Measurements from ENCODE around the gene PRG3.

The PRG3 gene

DNA sequence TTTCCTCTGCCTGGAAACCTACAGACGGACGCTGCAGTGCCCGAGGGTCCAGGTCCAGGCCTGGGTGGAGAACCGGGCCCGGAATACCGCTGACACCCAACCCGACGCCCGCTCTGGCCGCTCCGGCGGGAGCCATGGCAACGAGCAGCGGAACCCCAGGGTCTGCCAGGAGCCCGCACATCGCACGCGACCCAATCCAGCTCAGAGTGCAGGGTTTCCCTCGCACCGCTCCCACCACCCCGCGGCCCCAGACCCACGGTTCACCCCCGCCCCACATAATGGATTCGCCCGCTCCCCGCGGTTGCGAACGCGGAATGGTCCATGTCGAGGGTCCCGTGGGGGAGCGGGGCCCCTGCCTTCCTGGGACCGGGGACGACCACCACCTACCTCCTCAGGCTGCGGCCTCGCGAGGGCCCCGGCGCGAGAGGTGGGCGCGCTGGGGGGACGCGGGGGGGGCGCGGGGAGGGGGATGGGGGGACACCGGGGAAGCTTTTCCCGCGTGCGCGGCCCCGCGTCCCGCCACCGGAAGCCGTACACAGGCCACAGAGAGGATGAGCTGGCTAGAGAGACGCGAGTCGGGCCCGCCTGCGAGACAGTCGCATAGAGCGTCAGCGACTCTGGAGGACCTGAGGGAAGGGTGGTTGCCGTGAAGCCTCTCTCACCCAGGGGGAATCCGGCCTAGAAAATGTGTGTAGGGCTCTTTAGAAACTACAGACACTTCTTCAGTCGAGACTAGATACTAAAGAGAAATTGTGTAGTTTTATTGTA lies 45.4 kb downstream of the PRG3 start, which contains the start of gene SSRP1:
Gene SSRP1 (minus strand): TSS at position 550 of the 768 bp plus-strand sequence. CDS start 771 bp downstream, outside the sequence.
- peak; percentile 25 for DNase-seq

- no peak for DNase-seq
Measured at GRCh38 chr11:57335023-57335342, 46.0 kb downstream of the PRG3 start.

GRCh38 chr11:57332694-57333440 lies 48.1 kb downstream of the PRG3 start:
- DNase-seq = no peak

DNA sequence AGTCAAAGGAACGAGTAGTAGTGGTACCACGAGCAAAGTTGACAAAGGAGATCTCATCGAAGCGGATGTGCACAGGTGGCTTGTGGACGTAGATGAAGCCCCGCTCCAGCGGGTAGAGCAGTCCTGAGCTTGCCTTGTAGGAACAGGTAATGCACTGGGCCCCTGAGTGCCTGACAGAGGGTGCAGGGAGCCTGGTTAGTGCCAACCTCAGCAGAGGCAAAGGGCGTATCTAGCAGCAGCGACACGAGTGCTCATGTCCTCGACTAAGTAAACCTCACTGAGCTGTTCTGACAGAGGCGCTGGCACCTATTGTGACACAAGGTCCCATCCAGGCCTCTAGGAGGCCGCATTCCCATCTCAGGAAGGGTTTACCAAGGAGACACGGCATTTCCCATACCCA lies 49.2 kb downstream of the PRG3 start:
- no peak for DNase-seq

DNA sequence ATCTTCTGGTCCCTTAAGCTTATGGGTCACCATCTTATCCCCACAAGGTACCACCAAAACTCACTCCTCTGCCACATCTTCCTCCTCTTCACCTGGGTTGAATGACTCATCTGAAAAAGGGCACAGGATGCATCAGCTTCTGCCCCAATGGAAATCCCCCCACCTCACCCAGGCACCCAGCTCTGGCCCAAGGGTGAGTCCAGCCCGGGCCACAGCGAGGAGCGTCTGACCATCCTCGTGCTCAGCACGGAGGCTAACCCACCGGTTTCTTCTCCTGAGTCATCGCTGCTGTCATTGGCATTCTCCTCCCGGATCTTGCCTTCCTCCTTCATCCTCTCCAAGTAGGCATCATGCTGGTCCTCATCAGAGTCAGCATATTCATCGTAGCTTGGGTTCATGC lies 50.9 kb downstream of the PRG3 start:
- no peak for DNase-seq

DNA sequence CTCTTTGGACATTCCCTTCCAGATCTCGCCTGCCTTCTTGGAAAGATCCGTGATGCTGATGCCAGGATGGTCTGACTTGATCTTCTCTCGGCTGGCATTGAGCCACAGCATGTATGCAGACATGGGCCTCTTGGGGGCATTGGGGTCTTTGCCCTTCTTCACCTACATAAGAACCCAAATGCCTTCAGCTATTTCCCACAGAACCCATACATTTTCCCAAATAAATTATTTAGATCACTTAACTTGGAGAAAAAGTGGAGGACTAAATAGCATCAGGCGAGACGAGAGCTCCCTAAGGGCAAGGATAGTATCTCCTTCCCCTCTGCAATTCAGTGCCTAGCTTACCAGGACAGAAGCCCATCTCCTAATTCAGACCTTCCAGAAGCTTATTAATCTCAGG lies 53.2 kb downstream of the PRG3 start:
- no peak for DNase-seq
